Stomach (tissue), 9 donors: ENCODE measurements around the gene ATP1B3. TPM values are rescaled to one million over a fixed set of nuclear protein-coding genes. Genes with fewer than 3 reads are reported as not detected.

Experiments
- DNase-seq, 2 donors: peaks; one replicate each; pipeline versions ENCODE4 v3.0.0 to v3.0.0-alpha.2; 2013 to 2019
- H3K27ac ChIP-seq, 5 donors: fragments of 200-600 bp in 4 of 5; sonication (generic) in 4 of 5; one replicate each; pipeline ENCODE4 v1.5.1; 2013 to 2019; ENCODE audit warnings: mild to moderate bottlenecking in 1 of 5, moderate library complexity in 1 of 5
- H3K27me3 ChIP-seq, 3 donors: fragments of 200-600 bp; sonication (generic); one replicate each; pipeline ENCODE4 v1.5.1; 2017 to 2019; ENCODE audit warnings: mixed run types in 1 of 3
- H3K36me3 ChIP-seq, 4 donors: fragments of 200-600 bp; sonication (generic); 1 replicate in 3 of 4; 2 replicates in 1 of 4; pipeline ENCODE4 v1.5.1; 2016 to 2019
- H3K4me1 ChIP-seq, 4 donors: fragments of 200-600 bp; sonication (generic); one replicate each; pipeline ENCODE4 v1.5.1; 2016 to 2019
- H3K4me3 ChIP-seq, 4 donors: fragments of 200-600 bp; sonication (generic) in 3 of 4; one replicate each; pipeline ENCODE4 v1.5.1; 2016 to 2019; ENCODE audit warnings: mild to moderate bottlenecking in 1 of 4
- H3K9me3 ChIP-seq, 4 donors: fragments of 200-600 bp; sonication (generic); one replicate each; pipeline ENCODE4 v1.5.1; 2016 to 2019
- CTCF ChIP-seq, 7 experiments: fragments of 450-650 bp in 4 of 7; fragments of 200-600 bp in 3 of 7; sonication (generic) in 3 of 7; IDR thresholded peaks; one replicate each; pipeline ENCODE4 v1.5.1; 2016 to 2019; ENCODE audit warnings: antibody characterized with exemption in 7 of 7, control low read depth in 2 of 7, mild to moderate bottlenecking in 1 of 7
- EP300 ChIP-seq: sonication (generic); formaldehyde crosslinking; IDR thresholded peaks from one replicate; pipeline ENCODE4 v1.6.1; 2017; ENCODE audit warnings: antibody characterized with exemption
- POLR2A ChIP-seq, 4 donors: fragments of 450-650 bp; IDR thresholded peaks; one replicate each; pipeline ENCODE4 v1.6.1; 2016; ENCODE audit warnings: antibody characterized with exemption in 4 of 4, control low read depth in 2 of 4, mild to moderate bottlenecking in 1 of 4, moderate library complexity in 1 of 4
- POLR2AphosphoS5 ChIP-seq, 3 donors: sonication (generic); formaldehyde crosslinking; IDR thresholded peaks; one replicate each; pipeline ENCODE4 v1.6.1; 2016; ENCODE audit warnings: antibody characterized with exemption in 3 of 3
- WGBS, 5 donors: extraction: QIAGEN DNeasy Blood & Tissue Kit in 3 of 5; methylation state at CpG; one replicate each; pipeline versions ENCODE4 v1.1.5 to v1.1.7; 2013 to 2018; 5-methylcytosine and 5-hydroxymethylcytosine counted together
- intact Hi-C: fragments of 100-400 bp; cut with DNase I; formaldehyde crosslinking; loops from one replicate; pipeline ENCODE4 v1.15.1; 2023; ENCODE audit warnings: low total_unique reads
- polyA plus RNA-seq, 3 donors: library from polyadenylated mRNA; stranded (reverse); fragments of 200-250 nt; gene quantifications; one replicate each; pipeline ENCODE4 v1.2.3, GENCODE V29; 2013
- total RNA-seq, 5 donors: library from RNA; depleted of rRNA; stranded (reverse); fragments of >200 nt; gene quantifications; one replicate each; pipeline versions ENCODE4 v1.1.0 to v1.2.3, GENCODE V29; 2014 to 2016
- donor health status: healthy with polysubstance abuse.
- donor health status: Bipolar disorder and iron deficiency.
- donor health status: healthy.

ATP1B3 gene
- total and polyA plus RNA-seq, 8 donors, result 19.6 to 122 (median 47.5) TPM

GRCh38 chr3:141853629-141854168 is 22.7 kb upstream of the ATP1B3 start:
- TF ChIP-seq EP300, result no peak
- no peak for TF ChIP-seq CTCF (IDR thresholded peaks at IDR 0.05)
- TF ChIP-seq POLR2A (IDR thresholded peaks at IDR 0.05), result no peak
- TF ChIP-seq POLR2AphosphoS5 (IDR thresholded peaks at IDR 0.05), result no peak
- Histone ChIP-seq H3K9me3 (no peaks in the 10 kb centered on the region), H3K4me3 (no peak overlapping the region), H3K27ac (peak overlapping the region in 1 of 5 donors; percentile 27), H3K36me3 (no peaks in the 10 kb centered on the region), H3K4me1 (peaks cover 0 to 5% (median 0%) of the 10 kb centered on the region in 4 donors), H3K27me3 (no peaks in the 10 kb centered on the region)
- no peak for DNase-seq
- 76 to 92% (median 83%) methylated on average over 10 of the region's 10 CpGs for WGBS, 5 donors
- intact Hi-C loops, result no loop called here

- H3K4me3 ChIP-seq, result no peak overlapping the region
- peaks cover 0 to 5% (median 0%) of the 10 kb centered on the region in 4 donors for H3K4me1 ChIP-seq
- intact Hi-C loops, result no loop called here
Observed at GRCh38 chr3:141854599-141854998, 21.8 kb upstream of the ATP1B3 start.

GRCh38 chr3:141858312-141858711 is 18.1 kb upstream of the ATP1B3 start:
- TF ChIP-seq CTCF (IDR thresholded peaks at IDR 0.05), result no peak
- no peak for TF ChIP-seq EP300
- TF ChIP-seq POLR2AphosphoS5 (IDR thresholded peaks at IDR 0.05), result no peak
- TF ChIP-seq POLR2A (IDR thresholded peaks at IDR 0.05), result no peak
- H3K4me1 ChIP-seq, result peaks cover 0 to 4% (median 0%) of the 10 kb centered on the region in 4 donors
- no peak for DNase-seq
- no peak overlapping the region for H3K27ac ChIP-seq
- H3K27me3 ChIP-seq, result no peaks in the 10 kb centered on the region
- WGBS, 5 donors, result 73 to 87% (median 81%) methylated on average over 2 of the region's 2 CpGs
- no peaks in the 10 kb centered on the region for H3K36me3 ChIP-seq
- H3K4me3 ChIP-seq, result no peak overlapping the region
- no peaks in the 10 kb centered on the region for H3K9me3 ChIP-seq
- intact Hi-C loops, result no loop called here

More at GRCh38 chr3:141854599-141854998, 21.8 kb upstream of the ATP1B3 start:
- WGBS, 5 donors, result 69 to 100% (median 89%) methylated on average over 1 of the region's 1 CpG
- H3K9me3 ChIP-seq, result no peaks in the 10 kb centered on the region
- DNase-seq, result no peak
- H3K36me3 ChIP-seq, result no peaks in the 10 kb centered on the region
- no peak for TF ChIP-seq CTCF (IDR thresholded peaks at IDR 0.05)
- no peak overlapping the region for H3K27ac ChIP-seq
- H3K27me3 ChIP-seq, result no peaks in the 10 kb centered on the region

- TF ChIP-seq EP300, result no peak
- TF ChIP-seq CTCF (IDR thresholded peaks at IDR 0.05), result no peak
- TF ChIP-seq POLR2A (IDR thresholded peaks at IDR 0.05), result no peak
- no peak for TF ChIP-seq POLR2AphosphoS5 (IDR thresholded peaks at IDR 0.05)
- Histone ChIP-seq H3K9me3 (no peaks in the 10 kb centered on the region), H3K4me1 (no peaks in the 10 kb centered on the region), H3K27me3 (no peaks in the 10 kb centered on the region), H3K27ac (no peak overlapping the region), H3K36me3 (no peaks in the 10 kb centered on the region), H3K4me3 (no peak overlapping the region)
- intact Hi-C loops, result no loop called here
- 73 to 93% (median 89%) methylated on average over 4 of the region's 4 CpGs for WGBS, 5 donors
- DNase-seq, result no peak
Observed at GRCh38 chr3:141859651-141860050, 16.8 kb upstream of the ATP1B3 start.
